Measurements from ENCODE around the gene SRRM2.

The SRRM2 gene

GRCh38 chr16:2784358-2785100 lies 32.1 kb downstream of the SRRM2 start:
- DNase-seq (ENCODE audit: low read depth) = no peak
- TF ChIP-seq CTCF (IDR thresholded peaks at IDR 0.05; ENCODE audit: low read length, missing control alignments) = no peak
- no peak overlapping the region for H3K4me3 ChIP-seq (replicated peaks; ENCODE audit: low read depth, low read length)

GRCh38 chr16:2785101-2785991 lies 32.9 kb downstream of the SRRM2 start:
- no peak overlapping the region for H3K4me3 ChIP-seq (replicated peaks; ENCODE audit: low read depth, low read length)
- no peak for TF ChIP-seq CTCF (IDR thresholded peaks at IDR 0.05; ENCODE audit: low read length, missing control alignments)
- DNase-seq (ENCODE audit: low read depth) = no peak

- TF ChIP-seq CTCF (IDR thresholded peaks at IDR 0.05; ENCODE audit: low read length, missing control alignments) = no peak
- H3K4me3 ChIP-seq (replicated peaks; ENCODE audit: low read depth, low read length) = no peak overlapping the region
- DNase-seq (ENCODE audit: low read depth) = no peak
Measured at GRCh38 chr16:2786061-2786825, 33.8 kb downstream of the SRRM2 start.

- DNase-seq (ENCODE audit: low read depth) = no peak
- TF ChIP-seq CTCF (IDR thresholded peaks at IDR 0.05; ENCODE audit: low read length, missing control alignments) = no peak
- no peak overlapping the region for H3K4me3 ChIP-seq (replicated peaks; ENCODE audit: low read depth, low read length)
Measured at GRCh38 chr16:2786826-2787151, 34.4 kb downstream of the SRRM2 start.

GRCh38 chr16:2787406-2787805 lies 35.0 kb downstream of the SRRM2 start, which contains the start of gene PRSS33:
Gene PRSS33, minus strand, starts transcription at chr16:2787560. Its CDS starts 1,013 bp downstream, at chr16:2786547.
- no peak within 1 kb of the TSS for H3K4me3 ChIP-seq (replicated peaks; ENCODE audit: low read depth, low read length)
- DNase-seq (ENCODE audit: low read depth) = no peak
- no peak for TF ChIP-seq CTCF (IDR thresholded peaks at IDR 0.05; ENCODE audit: low read length, missing control alignments)

- H3K4me3 ChIP-seq (replicated peaks; ENCODE audit: low read depth, low read length) = no peak overlapping the region
- no peak for TF ChIP-seq CTCF (IDR thresholded peaks at IDR 0.05; ENCODE audit: low read length, missing control alignments)
- DNase-seq (ENCODE audit: low read depth) = no peak
Measured at GRCh38 chr16:2787961-2788360, 35.5 kb downstream of the SRRM2 start.

All from fibroblast of pulmonary artery (primary cell).